Rectal smooth muscle tissue (tissue), 1 donor: Measurements from ENCODE around the gene FFAR3.
"Not testable (repeated sequence)": the region's sequence is repeated elsewhere in the genome, so short reads cannot be mapped to it uniquely, and the experiment has no call there.

Experiments
- H3K27ac ChIP-seq: one replicate; pipeline ENCODE4 v1.7.0; 2013; ENCODE audit warnings: low read depth, low read length, inconsistent platforms
- H3K27me3 ChIP-seq: one replicate; pipeline ENCODE4 v1.7.0; 2013; ENCODE audit warnings: low read length; ENCODE audit not compliant: control insufficient read depth, insufficient read depth
- H3K36me3 ChIP-seq: one replicate; pipeline ENCODE4 v1.7.0; 2013; ENCODE audit warnings: low read length; ENCODE audit not compliant: control insufficient read depth, insufficient read depth
- H3K4me1 ChIP-seq: one replicate; pipeline ENCODE4 v1.7.0; 2013; ENCODE audit warnings: low read length; ENCODE audit not compliant: control insufficient read depth, insufficient read depth
- H3K4me3 ChIP-seq: one replicate; pipeline ENCODE4 v1.7.0; 2013; ENCODE audit warnings: low read length
- H3K9ac ChIP-seq: one replicate; pipeline ENCODE4 v1.7.0; 2013; ENCODE audit warnings: low read length

Gene FFAR3

DNA sequence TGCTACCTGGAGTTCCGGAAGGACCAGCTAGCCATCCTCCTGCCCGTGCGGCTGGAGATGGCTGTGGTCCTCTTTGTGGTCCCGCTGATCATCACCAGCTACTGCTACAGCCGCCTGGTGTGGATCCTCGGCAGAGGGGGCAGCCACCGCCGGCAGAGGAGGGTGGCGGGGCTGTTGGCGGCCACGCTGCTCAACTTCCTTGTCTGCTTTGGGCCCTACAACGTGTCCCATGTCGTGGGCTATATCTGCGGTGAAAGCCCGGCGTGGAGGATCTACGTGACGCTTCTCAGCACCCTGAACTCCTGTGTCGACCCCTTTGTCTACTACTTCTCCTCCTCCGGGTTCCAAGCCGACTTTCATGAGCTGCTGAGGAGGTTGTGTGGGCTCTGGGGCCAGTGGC lies 1.1 kb downstream of the FFAR3 start:
- not testable (repeated sequence) for H3K4me1 ChIP-seq, H3K4me3 ChIP-seq, H3K9ac ChIP-seq, H3K27me3 ChIP-seq, H3K36me3 ChIP-seq, H3K27ac ChIP-seq

DNA sequence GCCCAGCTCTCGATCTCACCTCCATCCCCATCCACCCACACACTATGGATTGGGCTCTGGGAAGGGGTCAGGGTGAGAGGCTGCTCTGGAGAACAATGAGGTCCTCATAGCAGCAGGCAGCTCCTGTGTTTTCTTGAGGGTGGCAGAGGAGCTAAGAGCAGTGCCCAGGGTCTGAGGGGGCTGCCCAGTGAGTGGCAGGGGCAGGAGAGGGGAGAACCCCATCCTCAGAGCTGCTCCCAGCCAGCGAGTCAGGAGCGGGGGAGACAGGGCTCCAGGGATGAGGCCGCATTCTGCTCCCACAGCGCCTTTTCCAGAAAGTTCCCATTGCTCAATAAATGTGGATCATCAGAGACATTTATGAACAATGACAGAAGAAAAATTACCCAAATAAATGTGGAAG lies 1.8 kb downstream of the FFAR3 start:
- H3K4me1 ChIP-seq, H3K9ac ChIP-seq, H3K27ac ChIP-seq, H3K36me3 ChIP-seq, H3K27me3 ChIP-seq, H3K4me3 ChIP-seq: not testable (repeated sequence)

DNA sequence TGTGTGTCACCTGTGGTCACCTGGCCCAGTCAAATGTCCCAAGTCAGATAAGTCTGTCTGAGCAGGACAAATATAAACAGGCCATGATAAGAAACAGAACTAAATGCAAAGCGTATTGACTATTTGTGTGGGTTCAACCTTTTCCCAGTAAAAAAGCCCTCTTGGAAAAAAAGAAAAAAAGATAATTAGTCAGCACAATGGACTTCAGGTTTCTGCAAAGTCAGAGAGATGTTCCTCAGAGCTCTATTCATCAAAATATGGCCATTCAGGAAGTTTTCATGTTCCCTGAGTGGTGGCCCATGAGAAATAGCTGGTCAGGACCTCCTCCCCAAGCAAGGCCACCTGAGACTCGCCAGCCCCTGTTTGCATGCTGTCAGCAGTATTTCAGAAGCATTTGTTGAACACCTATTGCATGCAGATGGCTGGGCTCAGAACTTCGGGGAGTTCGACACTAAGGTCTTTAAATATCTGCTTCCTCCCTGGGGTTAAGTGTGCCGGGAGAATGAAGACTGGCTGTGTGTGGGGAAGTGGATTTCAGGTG lies 2.7 kb downstream of the FFAR3 start:
- Histone ChIP-seq H3K4me3 (no peak overlapping the region), H3K27ac (no peak overlapping the region), H3K36me3 (no peaks in the 10 kb centered on the region), H3K27me3 (peaks cover 3% of the 10 kb centered on the region), H3K4me1 (no peaks in the 10 kb centered on the region), H3K9ac (no peak overlapping the region)

DNA sequence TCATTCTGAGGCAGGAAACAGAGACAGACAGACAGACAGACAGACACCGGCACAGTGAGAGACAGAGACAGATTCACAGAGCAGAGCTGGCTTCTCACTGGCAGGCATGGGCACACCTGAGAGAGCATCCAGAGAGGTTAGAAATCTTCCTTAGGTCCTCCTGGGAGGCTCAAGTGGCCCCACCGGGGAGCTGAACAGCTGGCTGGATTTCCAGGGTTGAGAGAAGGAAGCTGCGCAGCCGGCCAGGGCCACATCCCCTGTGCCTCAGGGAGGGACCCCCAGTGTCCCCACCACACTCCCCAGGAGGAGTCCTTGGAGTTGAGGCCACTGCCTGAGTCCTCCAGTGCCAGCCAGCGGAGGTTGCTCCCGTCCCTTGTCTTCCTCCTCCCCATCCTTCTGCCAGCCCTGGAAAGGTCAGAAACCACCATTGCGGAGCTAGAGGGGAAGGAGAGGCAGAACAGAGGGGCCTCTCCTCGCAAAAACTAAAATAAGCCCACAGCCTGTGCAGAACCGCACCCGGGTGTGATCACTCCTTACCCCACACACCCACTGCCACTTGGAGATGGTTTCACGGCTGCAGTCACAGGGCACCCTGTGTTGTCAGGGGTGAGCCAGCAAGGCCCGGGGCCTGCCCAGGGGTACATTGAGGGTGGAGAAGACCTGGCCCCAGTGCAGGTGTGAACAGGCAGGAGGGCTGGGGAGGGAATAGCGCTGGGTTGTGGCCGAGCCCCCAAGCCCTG lies 4.2 kb downstream of the FFAR3 start:
- no peaks in the 10 kb centered on the region for H3K36me3 ChIP-seq
- H3K4me3 ChIP-seq = no peak overlapping the region
- no peak overlapping the region for H3K9ac ChIP-seq
- no peaks in the 10 kb centered on the region for H3K4me1 ChIP-seq
- no peak overlapping the region for H3K27ac ChIP-seq
- peaks cover 3% of the 10 kb centered on the region for H3K27me3 ChIP-seq

DNA sequence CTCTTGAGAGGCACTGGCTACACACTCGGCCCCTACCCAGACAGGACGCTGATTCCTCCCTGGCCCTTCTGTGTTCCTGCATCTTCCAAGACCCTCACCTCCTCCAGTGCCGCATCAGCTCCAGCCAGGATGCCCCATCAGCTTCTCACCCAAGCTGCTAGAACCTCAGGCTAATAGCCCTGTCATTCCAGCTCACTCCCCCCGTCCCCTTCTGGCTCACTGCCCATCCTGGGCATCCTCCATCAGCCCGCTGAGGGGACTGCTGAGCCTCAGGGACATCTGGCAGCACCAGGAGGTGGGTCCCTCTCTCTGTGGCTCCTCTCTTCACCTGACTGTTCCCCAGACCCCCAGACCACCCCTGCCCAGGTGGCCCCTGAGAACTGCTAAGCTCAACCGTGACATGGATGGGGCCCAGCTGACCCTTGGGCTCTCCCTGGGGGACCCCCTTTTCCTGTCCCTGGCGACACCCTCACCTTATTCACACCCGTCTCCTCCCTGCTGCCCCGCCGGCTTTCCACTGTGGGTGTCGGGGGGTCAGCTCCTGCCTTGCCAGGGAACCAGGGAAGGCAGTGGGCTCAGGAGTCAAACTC lies 4.8 kb downstream of the FFAR3 start:
- H3K4me3 ChIP-seq = no peak overlapping the region
- no peaks in the 10 kb centered on the region for H3K36me3 ChIP-seq
- H3K9ac ChIP-seq = no peak overlapping the region
- peaks cover 2% of the 10 kb centered on the region for H3K27me3 ChIP-seq
- no peak overlapping the region for H3K27ac ChIP-seq
- no peaks in the 10 kb centered on the region for H3K4me1 ChIP-seq

DNA sequence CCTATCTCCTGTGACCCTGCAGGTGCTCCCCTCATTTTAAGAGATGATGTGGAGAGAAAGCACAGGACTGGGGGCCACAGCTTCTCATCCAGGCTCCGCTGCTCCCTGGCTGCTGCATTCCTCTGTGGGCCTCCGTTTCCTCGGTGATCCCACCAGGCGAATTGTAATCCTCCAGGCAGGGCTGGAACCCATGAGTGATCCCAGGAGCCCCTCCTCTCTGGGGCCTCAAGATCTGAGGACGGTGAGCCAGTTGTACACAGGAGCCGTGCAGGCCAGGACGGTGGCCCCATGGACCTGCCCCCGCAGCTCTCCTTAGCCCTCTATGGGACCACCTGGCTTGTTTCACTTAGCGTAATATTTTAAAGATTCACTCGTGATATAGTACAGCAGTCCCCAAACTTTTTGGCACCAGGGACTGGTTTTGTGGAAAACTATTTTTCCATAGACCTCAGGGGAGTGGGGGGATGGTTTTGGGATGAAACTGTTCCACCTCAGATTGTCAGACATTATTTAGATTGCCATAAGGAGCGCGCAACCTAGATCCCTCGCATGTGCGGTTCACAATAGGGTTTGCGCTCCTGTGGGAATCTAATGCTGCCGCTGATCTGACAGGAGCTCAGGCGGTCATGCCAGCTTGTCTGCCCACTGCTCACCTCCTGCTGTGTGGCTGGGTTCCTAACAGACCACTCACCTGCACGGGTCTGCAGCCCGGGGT lies 5.6 kb downstream of the FFAR3 start:
- no peaks in the 10 kb centered on the region for H3K36me3 ChIP-seq
- H3K27ac ChIP-seq = no peak overlapping the region
- H3K9ac ChIP-seq = no peak overlapping the region
- no peak overlapping the region for H3K4me3 ChIP-seq
- peaks cover 2% of the 10 kb centered on the region for H3K27me3 ChIP-seq
- no peaks in the 10 kb centered on the region for H3K4me1 ChIP-seq

DNA sequence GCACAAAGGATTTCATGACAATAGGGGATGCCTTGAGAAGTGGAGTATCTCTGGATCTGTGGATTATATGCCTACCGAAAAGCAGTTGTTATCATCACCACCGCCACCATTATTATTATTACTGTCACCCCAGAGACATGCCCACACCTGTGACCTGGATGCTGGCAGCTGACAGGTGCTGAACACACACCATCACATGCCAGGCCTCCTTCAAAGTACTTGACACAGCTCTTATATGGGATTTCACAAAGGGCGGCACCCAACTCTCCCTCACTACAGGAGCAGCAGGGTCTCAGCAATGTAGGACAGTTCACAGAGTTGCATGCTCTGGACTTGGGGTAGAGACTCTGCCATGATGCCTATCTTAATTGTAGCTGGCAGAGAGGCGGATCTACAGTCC lies 7.0 kb downstream of the FFAR3 start:
- Histone ChIP-seq H3K4me3 (no peak overlapping the region), H3K9ac (no peak overlapping the region), H3K27ac (no peak overlapping the region)

DNA sequence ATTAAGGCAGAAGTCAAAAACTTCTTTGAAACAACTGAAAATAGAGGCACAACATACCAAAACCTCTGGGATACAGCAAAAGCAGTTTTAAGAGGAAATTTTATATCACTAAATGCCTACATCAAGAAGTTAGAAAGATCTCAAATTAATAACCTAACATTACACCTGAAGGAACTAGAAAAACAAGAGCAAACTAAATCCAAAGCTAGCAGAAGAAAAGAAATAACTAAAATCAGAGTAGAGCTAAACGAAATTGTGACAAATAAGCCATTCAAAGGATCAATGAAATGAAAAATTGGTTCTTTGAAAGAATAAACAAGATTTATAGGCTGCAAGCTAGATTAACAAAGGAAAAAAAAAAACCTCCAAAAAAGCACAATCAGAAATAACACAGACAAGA lies 10.1 kb downstream of the FFAR3 start:
- H3K27ac ChIP-seq = no peak overlapping the region
- no peak overlapping the region for H3K9ac ChIP-seq
- no peaks in the 10 kb centered on the region for H3K4me1 ChIP-seq
- no peaks in the 10 kb centered on the region for H3K27me3 ChIP-seq
- no peak overlapping the region for H3K4me3 ChIP-seq
- no peaks in the 10 kb centered on the region for H3K36me3 ChIP-seq

More for the DNA sequence above, 7.0 kb downstream of the FFAR3 start:
- Histone ChIP-seq H3K27me3 (peaks cover 2% of the 10 kb centered on the region), H3K36me3 (no peaks in the 10 kb centered on the region), H3K4me1 (no peaks in the 10 kb centered on the region)

DNA sequence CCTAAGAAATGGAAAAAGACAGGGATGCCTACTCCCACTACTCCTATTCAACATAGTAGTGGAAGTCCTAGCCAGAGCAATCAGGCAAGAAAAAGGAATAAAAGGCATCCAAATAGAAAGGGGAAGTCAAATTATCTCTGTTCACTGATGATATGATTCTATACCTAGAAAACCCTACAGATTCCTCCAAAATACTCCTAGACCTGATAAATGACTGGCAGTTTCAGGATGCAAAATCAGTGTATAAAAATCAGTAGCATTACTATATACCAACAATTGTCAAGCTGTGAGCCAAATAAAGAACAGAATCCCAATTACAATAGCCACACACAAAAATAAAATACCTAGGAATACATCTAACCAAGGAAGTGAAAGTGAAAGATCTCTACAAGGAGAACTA lies 11.3 kb downstream of the FFAR3 start:
- H3K4me3 ChIP-seq = no peak overlapping the region
- H3K4me1 ChIP-seq = no peaks in the 10 kb centered on the region
- H3K27me3 ChIP-seq = no peaks in the 10 kb centered on the region
- no peaks in the 10 kb centered on the region for H3K36me3 ChIP-seq
- H3K27ac ChIP-seq = no peak overlapping the region
- no peak overlapping the region for H3K9ac ChIP-seq

DNA sequence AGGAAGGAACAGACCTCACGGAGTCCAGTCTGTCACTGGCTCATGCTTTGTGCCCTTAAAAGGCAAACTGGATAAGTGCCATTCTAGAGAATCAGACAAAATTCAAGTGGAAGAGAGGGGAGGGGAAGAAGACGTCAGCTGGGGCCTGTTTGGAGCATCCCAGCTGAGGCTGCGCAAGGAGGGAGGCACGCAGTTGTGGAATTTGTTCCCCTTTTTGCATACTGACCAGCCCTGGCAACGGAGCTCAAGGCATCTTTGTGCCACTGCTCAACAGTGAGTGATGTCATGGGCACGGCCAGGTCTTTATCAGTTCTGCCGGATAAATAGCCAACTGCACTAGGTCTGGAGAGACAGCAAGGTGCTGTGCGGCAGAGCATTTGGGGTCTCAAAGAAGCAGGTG lies 12.5 kb downstream of the FFAR3 start, which contains the start of gene GPR42:
Gene GPR42 (plus strand): TSS at position 347 of the 400 bp plus-strand sequence. CDS start 292 bp downstream, outside the sequence.
- Histone ChIP-seq H3K4me1 (no peaks in the 10 kb centered on the region), H3K27ac (no peak within 1 kb of the TSS), H3K27me3 (no peaks in the 10 kb centered on the region), H3K9ac (no peak within 1 kb of the TSS), H3K36me3 (no peaks in the 10 kb centered on the region), H3K4me3 (no peak within 1 kb of the TSS)

DNA sequence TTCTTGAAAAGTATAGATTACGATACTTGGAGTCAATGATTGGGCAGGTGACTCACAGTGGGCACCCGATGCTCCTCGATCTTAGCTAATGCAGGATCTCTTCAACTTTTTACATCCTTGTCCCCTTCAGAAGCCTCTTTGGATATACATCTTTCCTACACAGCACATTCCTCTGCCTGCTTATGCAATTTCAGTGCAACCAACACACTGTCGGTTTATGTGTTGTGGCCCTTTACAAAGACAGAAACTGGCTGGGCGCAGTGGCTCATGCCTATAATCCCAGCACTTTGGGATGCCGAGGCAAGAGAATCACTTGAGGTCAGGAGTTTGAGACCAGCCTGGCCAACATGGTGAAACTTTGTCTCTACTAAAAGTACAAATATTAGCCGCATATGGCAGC lies 15.2 kb downstream of the FFAR3 start:
- no peak overlapping the region for H3K4me3 ChIP-seq

DNA sequence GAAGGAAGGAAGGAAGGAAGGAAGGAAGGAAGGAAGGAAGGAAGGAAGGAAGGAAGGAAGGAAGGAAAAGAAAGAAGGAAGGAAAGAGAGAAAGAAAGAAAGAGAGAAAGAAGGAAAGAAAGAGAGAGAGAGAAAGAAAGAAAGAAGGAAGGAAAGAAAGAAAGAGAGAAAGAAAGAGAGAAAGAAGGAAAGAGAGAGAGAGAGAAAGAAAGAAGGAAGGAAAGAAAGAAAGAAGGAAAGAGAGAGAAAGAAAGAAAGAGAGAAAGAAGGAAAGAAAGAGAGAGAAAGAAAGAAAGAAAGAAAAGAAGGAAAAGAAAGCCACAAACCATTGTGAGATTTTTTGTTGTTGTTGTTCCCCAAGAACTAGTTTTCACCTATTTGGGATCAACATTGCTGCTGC lies 15.8 kb downstream of the FFAR3 start:
- not testable (repeated sequence) for H3K9ac ChIP-seq, H3K27ac ChIP-seq, H3K27me3 ChIP-seq, H3K4me1 ChIP-seq, H3K36me3 ChIP-seq, H3K4me3 ChIP-seq

More for the DNA sequence above, 15.2 kb downstream of the FFAR3 start:
- Histone ChIP-seq H3K27me3 (no peaks in the 10 kb centered on the region), H3K36me3 (no peaks in the 10 kb centered on the region), H3K27ac (no peak overlapping the region), H3K4me1 (no peaks in the 10 kb centered on the region), H3K9ac (no peak overlapping the region)
